Glutamatergic neuron (in vitro differentiated cells): ENCODE results near the gene DNM3. TPM values are rescaled to one million over a fixed set of nuclear protein-coding genes. Genes with fewer than 3 reads are reported as not detected.

Experiments used
- DNase-seq: peaks from one replicate; pipeline ENCODE4 v3.0.0; 2022
- H3K27ac Mint-ChIP-seq: one replicate; pipeline ENCODE4 v1.8.0; 2020; ENCODE audit warnings: mild to moderate bottlenecking, mixed read lengths, inconsistent platforms; ENCODE audit not compliant: unreplicated experiment
- H3K27me3 Mint-ChIP-seq: one replicate; pipeline ENCODE4 v1.8.0; 2020; ENCODE audit warnings: mild to moderate bottlenecking, moderate library complexity, mixed read lengths, inconsistent platforms; ENCODE audit not compliant: unreplicated experiment
- H3K36me3 Mint-ChIP-seq: one replicate; pipeline ENCODE4 v1.8.0; 2020; ENCODE audit warnings: mild to moderate bottlenecking, mixed read lengths, inconsistent platforms; ENCODE audit not compliant: unreplicated experiment
- H3K4me1 Mint-ChIP-seq: one replicate; pipeline ENCODE4 v1.8.0; 2020; ENCODE audit warnings: mild to moderate bottlenecking, low read depth, mixed read lengths, inconsistent platforms; ENCODE audit not compliant: unreplicated experiment
- H3K4me3 Mint-ChIP-seq: one replicate; pipeline ENCODE4 v1.8.0; 2020; ENCODE audit warnings: mild to moderate bottlenecking, mixed read lengths, inconsistent platforms; ENCODE audit not compliant: unreplicated experiment
- H3K9me3 Mint-ChIP-seq: one replicate; pipeline ENCODE4 v1.8.0; 2020; ENCODE audit warnings: mild to moderate bottlenecking, moderate library complexity, mixed read lengths, inconsistent platforms; ENCODE audit not compliant: unreplicated experiment
- CTCF ChIP-seq: fragments of 200-600 bp; sonication (generic); IDR thresholded peaks from one replicate; pipeline ENCODE4 v1.5.0; 2021; ENCODE audit not compliant: partially characterized antibody, unreplicated experiment
- total RNA-seq: library from RNA; stranded (reverse); fragmentation: NEBNext Ultra II Directional; extraction: Animal tissue kit (Norgen Biotek cat#: 25700); gene quantifications from one replicate; pipeline ENCODE4 v1.2.1, GENCODE V29; 2021; ENCODE audit not compliant: unreplicated experiment

The DNM3 gene
- total RNA-seq, 1 donor from 2014 or later = 11.4 TPM

DNA sequence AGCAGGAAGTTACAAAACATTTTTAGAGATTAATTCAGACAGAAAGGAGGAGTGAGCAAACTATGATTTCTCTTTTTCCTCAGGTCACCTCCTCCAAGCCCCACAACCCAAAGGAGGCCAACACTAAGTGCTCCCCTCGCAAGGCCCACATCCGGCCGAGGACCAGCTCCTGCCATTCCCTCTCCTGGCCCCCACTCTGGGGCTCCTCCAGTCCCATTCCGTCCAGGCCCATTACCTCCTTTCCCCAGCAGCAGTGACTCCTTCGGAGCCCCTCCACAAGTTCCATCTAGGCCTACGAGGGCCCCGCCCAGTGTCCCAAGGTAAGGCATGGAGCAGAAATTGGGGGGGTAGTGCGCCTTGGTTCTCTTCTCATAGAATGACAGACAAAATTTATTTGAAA is 547.2 kb downstream of the DNM3 start:
- no peak for DNase-seq
- Mint-ChIP-seq H3K9me3 (no peaks in the 10 kb centered on the region), H3K27ac (no peak overlapping the region), H3K4me1 (peaks cover 8% of the 10 kb centered on the region), H3K36me3 (no peaks in the 10 kb centered on the region), H3K27me3 (no peaks in the 10 kb centered on the region), H3K4me3 (no peak overlapping the region)
- no peak for TF ChIP-seq CTCF

DNA sequence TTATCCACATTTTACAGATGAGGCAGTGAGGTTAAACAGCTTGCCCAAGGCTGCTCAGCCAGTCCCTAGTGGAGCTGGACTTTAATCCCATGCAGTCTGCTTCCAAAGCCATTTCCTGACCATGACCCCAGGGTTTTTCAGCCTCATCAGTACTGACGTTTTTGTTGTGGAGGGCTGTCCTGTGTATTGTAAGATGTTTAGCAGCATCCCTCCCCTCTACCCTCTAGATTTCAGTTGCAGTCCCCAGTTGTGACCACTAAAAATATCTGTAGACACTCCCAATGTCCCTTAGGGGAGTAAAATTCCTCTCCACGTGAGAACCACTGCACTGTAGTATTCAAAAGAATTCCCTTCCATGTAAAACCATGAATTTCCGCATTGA is 549.0 kb downstream of the DNM3 start:
- no peak for DNase-seq
- no peak overlapping the region for H3K27ac Mint-ChIP-seq
- no peak overlapping the region for H3K4me3 Mint-ChIP-seq
- no peaks in the 10 kb centered on the region for H3K36me3 Mint-ChIP-seq
- H3K9me3 Mint-ChIP-seq = no peaks in the 10 kb centered on the region
- no peak for TF ChIP-seq CTCF
- no peaks in the 10 kb centered on the region for H3K27me3 Mint-ChIP-seq
- peaks cover 8% of the 10 kb centered on the region for H3K4me1 Mint-ChIP-seq

GRCh38 chr1:172390683-172391551 is 549.6 kb downstream of the DNM3 start:
- peaks cover 8% of the 10 kb centered on the region for H3K4me1 Mint-ChIP-seq
- no peak for TF ChIP-seq CTCF
- no peak for DNase-seq
- H3K36me3 Mint-ChIP-seq = no peaks in the 10 kb centered on the region
- no peak overlapping the region for H3K27ac Mint-ChIP-seq
- H3K4me3 Mint-ChIP-seq = no peak overlapping the region
- H3K27me3 Mint-ChIP-seq = no peaks in the 10 kb centered on the region
- H3K9me3 Mint-ChIP-seq = no peaks in the 10 kb centered on the region

GRCh38 chr1:172391976-172392375 is 550.7 kb downstream of the DNM3 start:
- no peak for TF ChIP-seq CTCF
- H3K27me3 Mint-ChIP-seq = no peaks in the 10 kb centered on the region
- H3K36me3 Mint-ChIP-seq = no peaks in the 10 kb centered on the region
- no peak for DNase-seq
- no peak overlapping the region for H3K27ac Mint-ChIP-seq
- peaks cover 8% of the 10 kb centered on the region for H3K4me1 Mint-ChIP-seq
- H3K9me3 Mint-ChIP-seq = no peaks in the 10 kb centered on the region
- H3K4me3 Mint-ChIP-seq = no peak overlapping the region

- no peak for TF ChIP-seq CTCF
- Mint-ChIP-seq H3K36me3 (no peaks in the 10 kb centered on the region), H3K9me3 (no peaks in the 10 kb centered on the region), H3K4me3 (no peak overlapping the region), H3K27me3 (no peaks in the 10 kb centered on the region), H3K4me1 (peaks cover 8% of the 10 kb centered on the region), H3K27ac (no peak overlapping the region)
- no peak for DNase-seq
Measured at GRCh38 chr1:172393354-172393753, 552.1 kb downstream of the DNM3 start.
